Measurements from ENCODE around the gene ZBTB21.

GRCh38 chr21:41967708-41968107, 42.5 kb downstream of the ZBTB21 start:
- TF ChIP-seq CTCF (IDR thresholded peaks at IDR 0.05) (no peak), POLR2A (IDR thresholded peaks at IDR 0.05) (no peak)
